H1 (cell line): ENCODE measurements around the gene SORCS3. TPM values are rescaled to one million over a fixed set of nuclear protein-coding genes. Genes with fewer than 3 reads are reported as not detected.

Experiments used
- CTCF ChIA-PET: fragments of 300-600 bp; sonication (Branson Sonifier 250); formaldehyde crosslinking; loops from one replicate; lab custom pipeline; 2021; ENCODE audit not compliant: partially characterized antibody; lab: Charles Lee
- POLR2A ChIA-PET: fragments of 300-600 bp; sonication (Branson Sonifier 250); formaldehyde crosslinking; loops from one replicate; lab custom pipeline; 2021; ENCODE audit warnings: inconsistent platforms; ENCODE audit not compliant: partially characterized antibody; lab: Charles Lee
- DNase-seq, 2 experiments: peaks; one replicate each; pipeline versions ENCODE4 v3.0.0 to v3.0.0-alpha.2; 2010 to 2022; ENCODE audit warnings: low spot score in 2 of 2, low read depth in 1 of 2, mixed read lengths in 1 of 2
- FAIRE-seq: peaks from 2 replicates; lab custom pipeline; 2011; peaks lifted over from hg19 to GRCh38; lab: Jason Lieb, UNC
- H2AFZ ChIP-seq: 2 replicates; pipeline ENCODE4 v1.8.1; 2012; ENCODE audit warnings: low read length, inconsistent platforms
- H2AK5ac ChIP-seq: 2 replicates; pipeline ENCODE4 v1.6.1; 2013; ENCODE audit warnings: low read depth, low read length
- H2BK120ac ChIP-seq: replicated peaks from 2 replicates; pipeline ENCODE3; 2013; ENCODE audit warnings: low read depth, low read length, inconsistent platforms
- H2BK12ac ChIP-seq: 2 replicates; pipeline ENCODE4 v1.6.1; 2013; ENCODE audit warnings: low read depth, low read length
- H2BK15ac ChIP-seq: 2 replicates; pipeline ENCODE4 v1.6.1; 2013; ENCODE audit warnings: low read length
- H2BK20ac ChIP-seq: 2 replicates; pipeline ENCODE4 v1.6.1; 2013; ENCODE audit warnings: low read length
- H2BK5ac ChIP-seq: 2 replicates; pipeline ENCODE4 v1.6.1; 2013; ENCODE audit warnings: low read depth, low read length
- H3K14ac ChIP-seq: 2 replicates; pipeline ENCODE4 v1.6.1; 2013; ENCODE audit warnings: inconsistent platforms; ENCODE audit not compliant: insufficient read length
- H3K18ac ChIP-seq: 2 replicates; pipeline ENCODE4 v1.6.1; 2013; ENCODE audit warnings: low read length; ENCODE audit errors: extremely low read depth
- H3K23ac ChIP-seq: 2 replicates; pipeline ENCODE4 v1.6.1; 2013; ENCODE audit warnings: inconsistent platforms; ENCODE audit not compliant: insufficient read length
- H3K23me2 ChIP-seq: 2 replicates; pipeline ENCODE4 v1.6.1; 2013; ENCODE audit warnings: low read depth, low read length
- H3K27ac ChIP-seq: 2 replicates; pipeline ENCODE4 v1.6.1; 2011; ENCODE audit warnings: low read depth, low read length, inconsistent platforms
- H3K27me3 ChIP-seq, 4 experiments: replicated peaks in 1 of 4; 1 replicate in 1 of 4; 2 replicates in 3 of 4; pipeline versions ENCODE4 v1.6.1 to v1.8.1; 2011 to 2013; ENCODE audit warnings: low read length in 3 of 4, mild to moderate bottlenecking in 3 of 4, inconsistent platforms in 2 of 4, mixed read lengths in 2 of 4, moderate library complexity in 1 of 4; ENCODE audit not compliant: control insufficient read depth in 3 of 4, insufficient read depth in 3 of 4; ENCODE audit errors: extremely low read depth in 1 of 4
- H3K36me3 ChIP-seq, 4 experiments: 2 replicates each; pipeline versions ENCODE4 v1.6.1 to v1.8.1; 2011 to 2013; ENCODE audit warnings: mild to moderate bottlenecking in 4 of 4, low read length in 3 of 4, moderate library complexity in 2 of 4, control low read depth in 1 of 4, inconsistent platforms in 1 of 4; ENCODE audit not compliant: insufficient read depth in 4 of 4, control insufficient read depth in 2 of 4
- H3K4ac ChIP-seq: replicated peaks from 2 replicates; pipeline ENCODE3; 2013; ENCODE audit warnings: low read length, low read depth, mixed read lengths, inconsistent platforms; ENCODE audit not compliant: insufficient read length
- H3K4me1 ChIP-seq, 4 experiments: replicated peaks in 1 of 4; 1 replicate in 1 of 4; 2 replicates in 3 of 4; pipeline versions ENCODE4 v1.6.1 to v1.8.1; 2011 to 2013; ENCODE audit warnings: low read length in 3 of 4, inconsistent platforms in 2 of 4, mixed read lengths in 1 of 4; ENCODE audit not compliant: insufficient read depth in 4 of 4, control insufficient read depth in 3 of 4
- H3K4me2 ChIP-seq, 2 experiments: 2 replicates each; pipeline versions ENCODE4 v1.6.1 to v1.8.1; 2011 to 2013; ENCODE audit warnings: low read depth in 2 of 2, low read length in 2 of 2, control low read depth in 1 of 2, inconsistent platforms in 1 of 2, mild to moderate bottlenecking in 1 of 2; ENCODE audit not compliant: insufficient read depth in 1 of 2
- H3K4me3 ChIP-seq, 4 experiments: fragments of 200-600, 300-600 bp in 1 of 4; sonication (generic), shearing (Covaris generic), sonication (Bioruptor Twin) in 1 of 4; 2 replicates each; pipeline versions ENCODE4 v1.5.1 to v1.8.1; 2011 to 2016; ENCODE audit warnings: low read length in 4 of 4, low read depth in 3 of 4, control low read depth in 2 of 4, inconsistent platforms in 2 of 4, mild to moderate bottlenecking in 2 of 4, mixed read lengths in 1 of 4, moderate library complexity in 1 of 4; ENCODE audit not compliant: insufficient read depth in 2 of 4; ENCODE audit errors: extremely low read depth in 1 of 4
- H3K56ac ChIP-seq: replicated peaks from 2 replicates; pipeline ENCODE3; 2013; ENCODE audit warnings: low read depth, mild to moderate bottlenecking, mixed read lengths, low read length, inconsistent platforms; ENCODE audit not compliant: insufficient read length
- H3K79me1 ChIP-seq: 2 replicates; pipeline ENCODE4 v1.6.1; 2013; ENCODE audit warnings: low read depth, low read length, control low read depth
- H3K79me2 ChIP-seq, 2 experiments: 2 replicates each; pipeline versions ENCODE4 v1.6.1 to v1.8.1; 2012 to 2013; ENCODE audit warnings: low read length in 2 of 2, mild to moderate bottlenecking in 2 of 2, inconsistent platforms in 1 of 2; ENCODE audit not compliant: insufficient read depth in 2 of 2, control insufficient read depth in 1 of 2
- H3K9ac ChIP-seq, 4 experiments: replicated peaks in 1 of 4; 1 replicate in 1 of 4; 2 replicates in 3 of 4; pipeline versions ENCODE4 v1.6.1 to v1.8.1; 2011 to 2013; ENCODE audit warnings: low read depth in 3 of 4, low read length in 3 of 4, control low read depth in 2 of 4, mild to moderate bottlenecking in 2 of 4, moderate library complexity in 2 of 4, inconsistent platforms in 1 of 4; ENCODE audit errors: extremely low read depth in 1 of 4
- H3K9me3 ChIP-seq, 2 experiments: 2 replicates each; pipeline versions ENCODE4 v1.6.1 to v1.8.1; 2012 to 2013; ENCODE audit warnings: mild to moderate bottlenecking in 2 of 2, moderate library complexity in 2 of 2, control low read depth in 1 of 2, inconsistent platforms in 1 of 2, low read depth in 1 of 2, low read length in 1 of 2, mixed read lengths in 1 of 2; ENCODE audit not compliant: insufficient read depth in 2 of 2
- H4K20me1 ChIP-seq, 2 experiments: replicated peaks in 1 of 2; 2 replicates each; pipeline versions ENCODE3 to v1.8.1; 2011 to 2013; ENCODE audit warnings: inconsistent platforms in 2 of 2, low read length in 2 of 2, mild to moderate bottlenecking in 1 of 2; ENCODE audit not compliant: insufficient read depth in 2 of 2, control insufficient read depth in 1 of 2
- H4K5ac ChIP-seq: 2 replicates; pipeline ENCODE4 v1.6.1; 2013; ENCODE audit warnings: low read length, low read depth, mixed read lengths, inconsistent platforms; ENCODE audit not compliant: insufficient read length
- H4K8ac ChIP-seq: 2 replicates; pipeline ENCODE4 v1.8.0; 2013; ENCODE audit warnings: mild to moderate bottlenecking, moderate library complexity, low read length, inconsistent platforms; ENCODE audit not compliant: insufficient read depth; ENCODE audit errors: extremely low read depth
- H4K91ac ChIP-seq: replicated peaks from 2 replicates; pipeline ENCODE3; 2013; ENCODE audit warnings: low read length, mixed read lengths, inconsistent platforms; ENCODE audit not compliant: insufficient read length
- CBX5 ChIP-seq: fragments of 300-800, 300-1000 bp; sonication (generic); IDR thresholded peaks from 2 replicates; pipeline ENCODE4 v1.7.1; 2016; ENCODE audit warnings: antibody characterized with exemption, low read length, low read depth
- EP300 ChIP-seq, 2 experiments: IDR thresholded peaks; 1 replicate in 1 of 2; 2 replicates in 1 of 2; pipeline ENCODE4 v1.6.1; 2011 to 2012; ENCODE audit warnings: low read depth in 2 of 2, low read length in 2 of 2, mild to moderate bottlenecking in 2 of 2, borderline replicate concordance in 1 of 2, inconsistent platforms in 1 of 2, moderate library complexity in 1 of 2
- GABPA ChIP-seq: IDR thresholded peaks from 2 replicates; pipeline ENCODE4 v1.6.1; 2011; ENCODE audit warnings: mild to moderate bottlenecking, low read length, moderate library complexity, borderline replicate concordance; ENCODE audit not compliant: insufficient read depth
- HDAC2 ChIP-seq, 2 experiments: fragments of 300-600 bp in 1 of 2; sonication (generic) in 1 of 2; IDR thresholded peaks; 2 replicates each; pipeline ENCODE4 v1.6.1; 2011 to 2012; ENCODE audit warnings: low read depth in 2 of 2, low read length in 2 of 2, mild to moderate bottlenecking in 2 of 2, moderate library complexity in 2 of 2, borderline replicate concordance in 1 of 2, inconsistent platforms in 1 of 2
- KDM1A ChIP-seq: fragments of 200-600, 300-600 bp; sonication (generic); IDR thresholded peaks from 2 replicates; pipeline ENCODE4 v1.7.1; 2016; ENCODE audit warnings: mild to moderate bottlenecking, low read length, borderline replicate concordance
- KDM4A ChIP-seq: IDR thresholded peaks from one replicate; pipeline ENCODE4 v1.7.1; 2012; ENCODE audit warnings: low read depth, mild to moderate bottlenecking, moderate library complexity, low read length, inconsistent platforms; ENCODE audit not compliant: severe bottlenecking
- PHF8 ChIP-seq: fragments of 200-600 bp; sonication (generic); conservative IDR thresholded peaks from 2 replicates; pipeline ENCODE4 v1.7.1; 2012; ENCODE audit warnings: low read depth, mild to moderate bottlenecking, inconsistent platforms, low read length, moderate library complexity
- RBBP5 ChIP-seq: IDR thresholded peaks from 2 replicates; pipeline ENCODE4 v1.7.1; 2012; ENCODE audit warnings: low read depth, mild to moderate bottlenecking, inconsistent platforms, low read length, moderate library complexity, borderline replicate concordance
- RFX5 ChIP-seq: IDR thresholded peaks from 2 replicates; pipeline ENCODE4 v1.6.1; 2011; ENCODE audit warnings: low read depth, low read length, improper control_type of control experiment, borderline replicate concordance
- SIRT6 ChIP-seq: IDR thresholded peaks from one replicate; pipeline ENCODE4 v1.7.1; 2012; ENCODE audit warnings: low read length, inconsistent platforms
- SIX5 ChIP-seq: IDR thresholded peaks from 2 replicates; pipeline ENCODE4 v1.6.1; 2011; ENCODE audit warnings: mild to moderate bottlenecking, low read depth, low read length
- SRF ChIP-seq: IDR thresholded peaks from 2 replicates; pipeline ENCODE4 v1.6.1; 2011; ENCODE audit warnings: mild to moderate bottlenecking, low read depth, low read length, moderate library complexity
- WGBS, 2 experiments: shearing (Covaris generic) in 1 of 2; methylation state at CpG; one replicate each; pipeline versions ENCODE4 v1.1.6 to v1.1.7; 2013 to 2015; ENCODE audit warnings: low lambda C conversion rate in 2 of 2, mixed read lengths in 2 of 2, inconsistent platforms in 1 of 2, low coverage in 1 of 2, missing lambda C conversion rate in 1 of 2; ENCODE audit not compliant: insufficient replicate concordance in 2 of 2, insufficient coverage in 1 of 2, insufficient read length in 1 of 2; ENCODE audit errors: extremely low coverage in 1 of 2, missing lambda C conversion rate in 1 of 2; 5-methylcytosine and 5-hydroxymethylcytosine counted together
- polyA plus RNA-seq, 7 experiments: library from polyadenylated mRNA; depleted of rRNA in 3 of 7; stranded (reverse) in 5 of 7; unstranded in 2 of 7; fragments of >200 nt in 5 of 7; fragments of 200-250 nt in 2 of 7; gene quantifications; 1 replicate in 5 of 7; 2 replicates in 1 of 7; 4 replicates in 1 of 7; pipeline versions ENCODE4 v1.2.1 to v1.2.3, GENCODE V29; 2011 to 2013; ENCODE audit warnings: missing spikeins in 2 of 7, mixed read lengths in 2 of 7
- total RNA-seq: library from RNA; stranded (reverse); fragmentation: NEBNext Ultra II Directional; extraction: Animal tissue kit (Norgen Biotek cat#: 25700); gene quantifications from 2 replicates; pipeline ENCODE4 v1.2.1, GENCODE V29; 2021
- TF ChIP-seq, protein P1 (sequence below): IDR thresholded peaks from 2 replicates; pipeline ENCODE4 v1.6.1; 2012; ENCODE audit warnings: inconsistent platforms

Gene SORCS3
- total and polyA plus RNA-seq, 2 of the 8 experiments (the other 6 are each of a cell fraction or from before 2014, with no cell fraction given) = 0.26 to 0.88 TPM

GRCh38 chr10:105243381-105243780 lies 602.3 kb downstream of the SORCS3 start:
- H3K27ac ChIP-seq = no peak overlapping the region
- H3K56ac ChIP-seq = no peak overlapping the region
- H3K9me3 ChIP-seq = no peaks in the 10 kb centered on the region
- H3K23ac ChIP-seq = no peak overlapping the region
- no peak overlapping the region for H3K18ac ChIP-seq
- no peaks in the 10 kb centered on the region for H4K20me1 ChIP-seq
- no peak overlapping the region for H3K4me2 ChIP-seq
- H3K4me1 ChIP-seq = no peaks in the 10 kb centered on the region
- no peak overlapping the region for H4K91ac ChIP-seq
- FAIRE-seq = no peak
- 94% methylated on average over 2 of the region's 2 CpGs; no CpG with 5 or more reads in 1 of the 2 experiments for WGBS, 2 experiments
- no peaks in the 10 kb centered on the region for H3K23me2 ChIP-seq
- no peak overlapping the region for H4K5ac ChIP-seq
- H3K79me1 ChIP-seq = no peaks in the 10 kb centered on the region
- H2BK15ac ChIP-seq = no peak overlapping the region
- no peak overlapping the region for H2AK5ac ChIP-seq
- DNase-seq = no peak
- H3K4ac ChIP-seq = no peak overlapping the region
- H3K36me3 ChIP-seq = no peaks in the 10 kb centered on the region
- no peak overlapping the region for H4K8ac ChIP-seq
- no peak overlapping the region for H2BK12ac ChIP-seq
- ChIA-PET CTCF (interaction anchor here (1.3 kb wide), 1 partner anchor 9 kb away, joined by 5 read pairs; no protein-coding TSS in a partner anchor), POLR2A (no interaction called here)
- H2BK120ac ChIP-seq = no peak overlapping the region
- H3K4me3 ChIP-seq = no peak overlapping the region
- H2BK5ac ChIP-seq = no peak overlapping the region
- H2BK20ac ChIP-seq = no peak overlapping the region
- H3K27me3 ChIP-seq = no peaks in the 10 kb centered on the region
- H3K79me2 ChIP-seq = no peaks in the 10 kb centered on the region
- H3K9ac ChIP-seq = no peak overlapping the region
- H3K14ac ChIP-seq = no peak overlapping the region
- no peak overlapping the region for H2AFZ ChIP-seq
- TF ChIP-seq HDAC2 (IDR thresholded peaks at IDR 0.05; ENCODE audit: borderline replicate concordance in 1 of 2, low read depth in 2 of 2, low read length in 2 of 2) (no peak), SRF (no peak), KDM1A (no peak), RBBP5 (no peak), RFX5 (no peak), SIRT6 (no peak), KDM4A (no peak), GABPA (no peak), PHF8 (no peak), CBX5 (no peak), SIX5 (no peak), EP300 (IDR thresholded peaks at IDR 0.05; ENCODE audit: borderline replicate concordance in 1 of 2, low read depth in 2 of 2, low read length in 2 of 2) (no peak)
- TF ChIP-seq, protein P1, sequence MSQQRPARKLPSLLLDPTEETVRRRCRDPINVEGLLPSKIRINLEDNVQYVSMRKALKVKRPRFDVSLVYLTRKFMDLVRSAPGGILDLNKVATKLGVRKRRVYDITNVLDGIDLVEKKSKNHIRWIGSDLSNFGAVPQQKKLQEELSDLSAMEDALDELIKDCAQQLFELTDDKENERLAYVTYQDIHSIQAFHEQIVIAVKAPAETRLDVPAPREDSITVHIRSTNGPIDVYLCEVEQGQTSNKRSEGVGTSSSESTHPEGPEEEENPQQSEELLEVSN = no peak
